ENCODE data around the gene IFI27.
"Not testable (repeated sequence)": the region's sequence is repeated elsewhere in the genome, so short reads cannot be mapped to it uniquely, and the experiment has no call there.

The IFI27 gene

GRCh38 chr14:94110552-94111181 lies at the start of gene IFI27:
TSS of gene IFI27 (plus strand) at chr14:94110736.
- Histone ChIP-seq H3K4me3 (peak within 1 kb of the TSS; percentile 30 to 49 (median 32)), H3K27ac (peak within 1 kb of the TSS; percentile 50 to 95 (median 75))

GRCh38 chr14:94062344-94062940 lies 48.1 kb upstream of the IFI27 start:
- no peak overlapping the region for H3K27ac ChIP-seq
- H3K4me3 ChIP-seq, result no peak overlapping the region

GRCh38 chr14:94066089-94066676 lies 44.4 kb upstream of the IFI27 start:
- Histone ChIP-seq H3K4me3 (no peak overlapping the region), H3K27ac (peak overlapping the region in 8 of 21 experiments; percentile 9 to 71 (median 45))

GRCh38 chr14:94072076-94072475 lies 38.5 kb upstream of the IFI27 start:
- H3K4me3 ChIP-seq, H3K27ac ChIP-seq: not testable (repeated sequence)

GRCh38 chr14:94074534-94074933 lies 36.0 kb upstream of the IFI27 start:
- no peak overlapping the region for H3K27ac ChIP-seq
- H3K4me3 ChIP-seq, result no peak overlapping the region

GRCh38 chr14:94075008-94075407 lies 35.5 kb upstream of the IFI27 start:
- Histone ChIP-seq H3K27ac (no peak overlapping the region), H3K4me3 (no peak overlapping the region)

GRCh38 chr14:94077111-94077821 lies 33.3 kb upstream of the IFI27 start:
- peak overlapping the region in 1 of 7 experiments; percentile 83 for H3K4me3 ChIP-seq
- no peak overlapping the region for H3K27ac ChIP-seq

- no peak overlapping the region for H3K27ac ChIP-seq
- H3K4me3 ChIP-seq, result peak overlapping the region in 1 of 7 experiments; percentile 83
These were observed 32.7 kb upstream of the IFI27 start for GRCh38 chr14:94077823-94078222.

- peak overlapping the region; percentile 79 to 98 (median 93) for H3K27ac ChIP-seq
- peak overlapping the region; percentile 72 to 99 (median 89) for H3K4me3 ChIP-seq
These were observed 30.5 kb upstream of the IFI27 start for GRCh38 chr14:94079891-94080620.

- peak within 1 kb of the TSS; percentile 72 to 99 (median 89) for H3K4me3 ChIP-seq
- peak within 1 kb of the TSS; percentile 79 to 98 (median 93) for H3K27ac ChIP-seq
These were observed 29.7 kb upstream of the IFI27 start, which contains the start of the genes DDX24 and IFI27L1 for GRCh38 chr14:94080621-94081385. TSS of gene DDX24 (minus strand) at chr14:94081202. CDS start at chr14:94079742, 1,460 bp downstream. TSS of gene IFI27L1 (plus strand) at chr14:94081310. CDS start at chr14:94096938, 15,628 bp downstream.

GRCh38 chr14:94081386-94081820 lies 29.1 kb upstream of the IFI27 start:
- Histone ChIP-seq H3K27ac (peak overlapping the region in 20 of 21 experiments; percentile 50 to 98 (median 94)), H3K4me3 (peak overlapping the region; percentile 72 to 99 (median 89))

- H3K4me3 ChIP-seq, result no peak overlapping the region
- H3K27ac ChIP-seq, result no peak overlapping the region
These were observed 22.6 kb upstream of the IFI27 start for GRCh38 chr14:94087891-94088290.

- Histone ChIP-seq H3K4me3 (no peak overlapping the region), H3K27ac (no peak overlapping the region)
These were observed 22.0 kb upstream of the IFI27 start for GRCh38 chr14:94088516-94088915.

- no peak overlapping the region for H3K4me3 ChIP-seq
- no peak overlapping the region for H3K27ac ChIP-seq
These were observed 21.1 kb upstream of the IFI27 start for GRCh38 chr14:94089479-94089878.

- Histone ChIP-seq H3K27ac (no peak overlapping the region), H3K4me3 (no peak overlapping the region)
These were observed 17.1 kb upstream of the IFI27 start for GRCh38 chr14:94093418-94093817.

GRCh38 chr14:94097091-94097490 lies 13.4 kb upstream of the IFI27 start:
- Histone ChIP-seq H3K4me3 (no peak overlapping the region), H3K27ac (no peak overlapping the region)

- Histone ChIP-seq H3K4me3 (no peak overlapping the region), H3K27ac (no peak overlapping the region)
These were observed 12.1 kb upstream of the IFI27 start for GRCh38 chr14:94098326-94098992.

GRCh38 chr14:94099006-94099405 lies 11.5 kb upstream of the IFI27 start:
- Histone ChIP-seq H3K27ac (no peak overlapping the region), H3K4me3 (no peak overlapping the region)

Data from skin epidermis (tissue), 12 donors.